NCI-H82 treated with DMSO at 0.1 percent for 48 hours (cell line): ENCODE data around the gene SHC3.

ENCODE experiments used
- DNase-seq: peaks from one replicate; lab custom pipeline; 2025; ENCODE audit not compliant: unreplicated experiment; lab: John Stamatoyannopoulos, UW

The SHC3 gene

DNA sequence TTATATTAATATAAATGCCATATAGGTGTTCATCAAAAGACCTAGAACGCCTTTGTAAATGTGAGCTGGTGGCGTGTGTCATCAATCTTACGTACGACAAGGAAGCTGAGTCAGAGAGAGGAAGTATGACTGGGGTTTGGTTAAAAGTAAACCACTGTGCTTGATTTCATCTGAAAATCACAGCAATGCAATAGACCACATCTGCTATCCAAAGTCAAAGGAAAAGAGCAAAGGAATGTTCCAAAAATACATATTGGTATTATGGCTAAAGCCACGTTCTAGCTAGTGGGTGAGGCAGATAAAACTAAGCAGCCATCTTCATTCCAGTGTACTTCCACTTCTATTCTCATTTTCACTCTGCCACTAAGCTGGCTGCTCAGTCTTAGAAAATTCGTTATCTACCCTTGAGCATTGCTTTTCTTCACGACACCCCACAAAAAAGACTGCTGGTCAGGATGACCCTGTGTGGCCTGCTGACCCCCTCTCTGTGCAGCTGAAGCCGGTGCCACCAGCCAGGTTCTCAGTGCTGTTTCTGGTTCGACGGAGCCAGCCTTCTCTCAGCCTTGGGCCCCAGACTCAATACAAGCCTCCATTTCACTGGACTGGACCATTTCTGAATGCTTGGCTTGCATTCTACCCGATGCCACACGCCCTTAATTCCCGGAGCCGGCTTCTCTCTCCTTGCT is 23.8 kb downstream of the SHC3 start:
- DNase-seq, result no peak

DNA sequence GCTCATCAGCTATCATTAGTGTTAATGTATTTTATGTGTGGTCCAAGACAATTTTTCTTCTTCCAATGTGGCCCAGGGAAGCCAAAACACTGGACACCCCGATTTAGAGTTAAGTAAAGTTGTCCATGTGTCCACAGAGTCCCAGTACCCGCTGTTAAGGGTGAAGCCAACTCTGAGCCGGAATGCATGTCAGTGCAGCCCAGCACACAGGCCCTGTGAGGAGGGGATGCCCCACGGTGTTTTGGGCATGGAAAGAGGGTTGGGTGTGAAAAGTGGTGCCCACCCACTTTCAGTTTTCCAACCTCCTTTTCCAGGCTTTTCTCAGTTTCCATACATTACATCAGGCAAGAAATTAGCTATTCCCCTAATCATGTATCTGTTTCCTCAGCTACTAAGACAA is 24.4 kb downstream of the SHC3 start:
- DNase-seq, result no peak

DNA sequence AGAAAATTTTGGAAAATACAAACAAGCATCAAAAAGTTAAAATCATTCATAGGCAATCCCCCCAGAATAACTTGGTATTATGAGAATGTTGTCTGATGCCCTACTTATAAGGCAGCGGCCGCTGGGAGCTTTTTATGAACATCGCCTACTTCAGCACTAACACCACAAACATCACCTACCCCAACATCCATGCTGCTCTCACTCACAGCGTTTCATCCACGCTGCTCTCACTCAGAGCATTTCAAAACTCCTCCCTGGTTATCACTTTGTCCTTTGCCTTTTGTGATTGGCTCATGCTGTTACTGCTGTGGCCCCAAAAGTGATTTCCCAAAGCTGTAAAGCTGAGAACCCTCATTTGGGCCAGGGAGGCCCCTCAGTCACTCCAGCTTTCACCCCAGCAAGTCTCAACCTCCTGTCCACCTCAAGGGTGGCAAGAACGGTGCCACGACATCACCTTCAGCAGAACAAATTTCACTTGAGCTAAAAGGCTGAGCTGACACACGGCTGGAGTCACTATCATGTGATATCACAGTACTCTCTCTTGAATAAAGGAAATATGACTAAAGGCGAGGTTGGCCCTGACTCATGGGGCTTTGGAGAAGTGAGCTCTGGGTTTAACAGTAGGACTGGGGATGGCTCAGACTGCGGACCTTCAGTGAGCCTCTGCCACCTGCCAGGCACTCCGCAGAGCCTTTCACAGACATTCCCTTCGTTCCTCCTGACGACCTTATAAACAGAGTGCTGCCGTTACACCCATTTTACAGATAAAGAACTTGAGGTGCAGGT is 25.2 kb downstream of the SHC3 start:
- no peak for DNase-seq

DNA sequence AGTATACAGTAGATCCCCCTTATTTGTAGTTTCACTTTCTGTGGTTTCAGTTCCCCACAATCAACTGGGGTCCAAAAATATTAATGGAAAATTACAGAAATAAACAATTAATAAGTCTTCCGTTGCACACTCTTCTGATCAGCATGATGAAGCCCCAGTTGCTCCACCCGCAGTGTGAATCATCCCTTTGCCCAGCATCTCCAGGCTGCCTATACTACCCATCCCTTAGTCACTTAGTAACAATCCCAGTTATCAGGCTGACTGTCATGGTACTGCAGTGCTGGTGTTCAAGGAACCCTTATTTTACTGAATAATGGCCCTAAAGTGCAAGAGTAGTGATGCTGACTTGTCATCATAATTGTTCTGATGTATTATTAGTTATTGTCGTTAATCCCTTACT is 28.9 kb downstream of the SHC3 start:
- no peak for DNase-seq

DNA sequence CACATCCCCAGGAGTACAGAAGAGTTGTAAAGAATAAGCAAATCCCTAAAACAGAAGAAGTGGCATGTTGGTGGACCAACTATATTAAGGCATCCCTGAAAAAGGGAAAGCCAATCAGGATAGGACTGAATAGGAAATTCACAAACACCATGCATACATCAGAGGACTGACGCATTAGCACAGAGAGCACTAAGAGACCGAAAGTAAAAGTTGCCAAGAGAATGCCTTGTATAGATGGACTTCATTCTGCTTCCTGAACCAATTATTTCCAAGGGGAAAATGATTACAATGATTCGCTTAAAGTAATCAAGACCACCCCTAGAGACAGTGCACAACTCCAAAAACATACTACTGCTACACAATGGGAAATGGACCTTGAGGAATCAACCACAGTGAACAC is 33.5 kb downstream of the SHC3 start:
- no peak for DNase-seq

DNA sequence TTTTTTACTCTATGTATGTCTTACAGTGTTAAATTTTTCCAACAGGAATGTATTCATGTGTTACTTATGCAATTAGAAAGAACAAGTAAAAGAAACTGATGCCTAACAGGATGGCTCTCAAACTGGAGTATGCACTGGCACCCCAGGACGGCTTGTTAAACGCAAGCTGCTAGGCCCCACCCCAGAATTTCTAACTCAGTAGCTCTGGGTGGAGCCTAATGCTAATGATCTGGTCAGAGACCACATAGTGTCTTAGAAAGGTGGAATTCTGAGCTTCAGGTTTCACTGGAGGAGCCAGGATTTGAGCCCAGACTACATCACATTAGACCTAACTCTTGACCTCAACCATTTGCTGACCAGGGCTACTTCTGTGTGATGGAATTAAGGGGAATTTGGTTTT is 34.4 kb downstream of the SHC3 start:
- no peak for DNase-seq

DNA sequence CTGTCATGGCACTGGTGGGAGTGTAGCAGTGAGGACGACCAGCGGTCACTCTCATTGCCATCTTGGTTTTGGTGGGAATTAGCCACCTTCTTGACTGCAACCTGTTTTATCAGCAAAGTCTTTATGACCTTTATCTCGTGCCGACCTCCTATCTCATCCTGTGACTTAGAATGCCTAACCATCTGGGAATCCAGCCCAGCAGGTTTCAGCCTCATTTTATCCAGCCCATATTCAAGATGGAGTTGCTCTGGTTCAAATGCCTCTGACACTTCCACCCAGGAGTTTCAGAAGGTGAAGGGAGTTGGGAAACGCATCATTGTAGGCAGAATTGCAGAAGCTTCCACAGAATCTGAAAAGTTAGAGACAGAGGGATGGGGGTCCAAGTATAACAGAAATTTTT is 35.4 kb downstream of the SHC3 start:
- DNase-seq, result no peak

DNA sequence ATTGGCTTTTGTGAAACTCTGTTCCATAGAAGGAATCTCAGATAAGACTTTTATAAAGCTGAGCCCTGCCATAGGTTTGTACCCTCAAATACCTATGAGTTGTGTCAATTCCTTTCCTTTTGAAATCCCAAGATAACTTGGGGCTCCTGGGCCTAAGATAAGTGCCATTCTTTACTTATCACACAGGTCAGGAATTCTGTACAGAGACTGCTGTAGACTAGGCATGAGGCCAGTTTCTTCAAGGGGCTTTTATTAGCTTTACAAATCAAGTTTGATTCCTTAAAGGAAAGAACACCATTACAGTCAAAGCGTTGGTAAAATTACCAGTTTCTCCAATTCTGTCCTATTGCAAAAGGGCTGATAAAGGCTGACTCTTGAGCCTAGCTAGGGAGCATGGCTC is 39.2 kb downstream of the SHC3 start:
- DNase-seq, result no peak

DNA sequence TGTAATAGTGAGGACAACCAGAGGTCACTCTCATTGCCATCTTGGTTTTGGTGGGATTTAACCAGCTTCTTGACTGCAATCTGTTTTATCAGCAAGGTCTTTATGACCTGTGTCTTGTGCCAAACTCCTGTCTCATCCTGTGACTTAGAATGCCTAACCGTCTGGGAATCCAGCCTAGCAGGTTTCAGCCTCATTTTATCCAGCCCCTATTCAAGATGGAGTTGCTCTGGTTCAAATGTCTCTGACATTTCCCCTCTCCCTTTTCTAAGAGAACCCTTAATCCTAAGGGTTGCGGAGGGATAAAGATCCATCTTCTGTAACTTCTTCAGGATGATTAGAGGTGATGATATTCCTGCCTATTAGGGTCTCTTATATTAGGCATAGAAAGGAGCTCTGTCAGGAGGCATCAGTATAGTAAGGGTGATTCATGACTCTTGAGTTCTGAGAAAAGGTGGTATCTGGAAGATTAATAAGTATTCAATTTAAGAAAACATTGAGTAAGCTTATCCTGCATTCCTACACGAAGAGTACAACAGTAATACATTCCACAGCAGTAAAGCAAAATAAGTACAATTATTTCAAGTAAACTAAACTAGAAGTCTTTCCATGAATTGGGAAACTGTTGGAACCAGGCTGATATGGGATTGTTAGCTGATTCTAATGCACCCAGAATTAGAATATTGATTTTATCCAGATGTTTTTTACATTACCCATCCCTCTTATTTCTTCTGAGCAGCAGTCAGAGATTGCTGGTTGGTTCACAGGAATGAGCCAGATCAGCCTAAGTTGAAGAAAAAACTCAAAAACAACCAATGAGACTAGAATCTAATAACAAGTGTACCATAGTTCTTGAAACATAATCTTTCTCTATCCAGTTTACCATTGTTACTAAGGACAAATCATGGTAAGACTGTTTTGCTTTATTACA is 39.9 kb downstream of the SHC3 start:
- DNase-seq, result no peak

DNA sequence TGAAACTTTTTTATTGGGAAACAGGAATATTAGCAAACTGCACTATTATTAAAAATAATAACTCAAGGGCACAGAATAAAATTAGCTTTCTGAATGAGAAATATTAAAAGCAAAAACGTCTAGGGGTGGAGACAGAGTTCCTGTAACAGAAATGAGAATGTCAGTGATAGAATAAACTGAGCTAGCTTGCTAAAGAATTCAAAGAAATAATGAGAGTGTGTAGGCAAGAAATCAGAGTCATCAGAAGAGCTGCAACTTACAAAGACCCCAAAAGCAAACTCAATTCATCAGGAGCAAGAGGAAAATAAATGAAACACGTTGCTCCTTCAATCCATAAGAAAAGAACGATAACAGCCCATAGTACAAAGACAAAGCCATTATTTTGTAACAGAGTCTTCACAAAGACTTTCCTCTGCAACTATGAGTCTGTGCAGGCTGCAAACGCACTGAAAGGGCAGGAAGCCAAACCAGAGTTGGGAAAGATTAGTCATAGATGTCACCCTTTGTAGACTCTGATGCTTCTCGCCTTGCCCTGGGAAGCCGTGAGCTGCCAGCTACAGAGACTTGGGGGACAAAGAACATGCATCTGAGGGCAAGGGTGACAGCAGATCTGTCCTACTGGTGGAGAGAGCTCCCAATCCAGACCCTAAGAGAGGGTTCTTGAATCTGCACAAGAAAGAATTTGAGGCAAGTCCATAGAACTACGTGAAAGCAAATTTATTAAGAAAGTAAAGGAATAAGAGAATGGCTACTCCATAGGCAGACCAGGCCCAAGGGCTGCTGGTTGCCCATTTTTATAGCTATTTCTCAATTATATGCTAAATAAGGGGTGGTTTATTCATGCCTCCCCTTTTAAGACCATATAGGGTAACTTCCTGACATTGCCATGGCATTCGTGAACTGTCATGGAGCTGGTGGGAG is 40.8 kb downstream of the SHC3 start:
- no peak for DNase-seq

DNA sequence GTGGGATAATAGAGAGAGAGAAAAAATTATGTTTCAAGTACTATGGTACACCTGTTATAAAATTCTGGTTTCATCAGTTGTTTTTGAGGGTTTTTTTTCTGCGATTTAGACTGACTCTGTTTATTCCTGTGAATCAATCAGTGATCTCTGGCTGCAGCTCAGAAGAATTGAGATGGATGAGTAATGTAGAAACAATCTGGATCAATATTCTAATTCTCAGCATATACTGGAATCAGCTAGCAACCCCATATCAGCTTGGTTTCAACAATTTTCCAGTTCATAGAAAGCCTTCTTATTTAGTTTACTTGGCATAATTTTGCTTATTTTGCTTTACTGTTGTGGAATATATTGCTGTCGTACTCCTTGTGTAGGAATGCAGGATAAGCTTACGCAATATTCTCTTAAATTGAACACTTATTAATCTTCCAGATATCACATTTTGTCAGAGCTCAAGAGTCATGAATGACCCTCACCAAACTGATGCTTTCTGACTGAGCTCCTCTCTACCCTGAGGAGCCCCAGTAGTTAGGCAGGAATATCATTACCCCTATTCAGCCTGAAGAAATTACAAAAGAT is 42.9 kb downstream of the SHC3 start:
- no peak for DNase-seq

DNA sequence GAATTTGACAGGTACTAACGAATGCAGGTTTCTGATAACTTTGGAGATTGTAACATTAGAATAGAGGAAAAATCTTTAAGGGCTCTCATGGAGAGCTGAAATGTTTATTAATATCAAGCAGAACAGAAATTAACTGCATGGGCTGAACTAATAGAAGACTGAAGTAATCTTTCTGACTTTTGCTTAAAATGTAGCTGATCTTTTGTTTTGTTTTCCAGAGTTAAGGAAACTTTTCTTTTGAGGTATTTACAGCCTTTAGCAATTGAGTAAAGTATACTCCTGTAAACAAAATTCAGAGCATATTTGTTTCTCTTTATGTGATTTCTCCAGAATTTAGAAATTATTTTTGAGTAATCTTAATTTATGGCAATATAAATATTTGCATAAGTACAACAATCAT is 43.9 kb downstream of the SHC3 start:
- DNase-seq, result no peak

DNA sequence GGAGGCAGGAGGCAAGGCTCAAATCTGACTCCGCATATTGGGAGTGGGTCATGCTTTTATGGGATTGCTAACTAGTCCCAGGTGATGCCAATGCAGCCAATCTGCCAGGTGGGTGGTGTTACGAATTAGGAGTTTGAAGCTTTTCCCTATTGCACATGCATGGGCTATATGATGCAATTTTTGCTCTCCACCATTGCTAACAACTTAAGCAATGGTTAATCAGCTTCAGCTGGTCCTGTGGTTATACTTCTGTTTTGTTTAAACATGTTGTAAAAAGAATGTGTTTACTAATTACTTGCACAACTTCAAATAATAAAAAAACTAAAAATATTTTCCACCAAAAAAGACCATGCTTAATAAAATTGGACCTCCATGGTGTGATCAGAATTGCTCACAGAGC is 55.7 kb downstream of the SHC3 start:
- no peak for DNase-seq

DNA sequence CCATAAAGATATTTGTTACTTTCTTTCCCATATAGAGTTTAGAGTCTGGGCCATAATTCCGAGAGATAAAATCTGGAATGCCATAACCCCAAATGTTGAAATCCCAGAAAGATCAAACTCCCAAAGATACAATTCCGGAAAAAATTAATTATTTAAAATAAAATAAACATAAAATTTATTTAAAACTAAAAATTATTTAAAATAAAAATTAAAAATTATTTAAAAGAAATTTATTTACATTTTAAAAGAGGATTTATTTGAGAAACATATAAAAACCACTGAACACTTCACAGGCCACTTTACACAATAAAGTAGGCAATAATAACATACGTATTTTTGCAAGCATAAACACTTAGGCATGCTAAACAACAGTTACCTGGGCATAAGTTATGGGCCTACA is 57.9 kb downstream of the SHC3 start:
- DNase-seq, result no peak

DNA sequence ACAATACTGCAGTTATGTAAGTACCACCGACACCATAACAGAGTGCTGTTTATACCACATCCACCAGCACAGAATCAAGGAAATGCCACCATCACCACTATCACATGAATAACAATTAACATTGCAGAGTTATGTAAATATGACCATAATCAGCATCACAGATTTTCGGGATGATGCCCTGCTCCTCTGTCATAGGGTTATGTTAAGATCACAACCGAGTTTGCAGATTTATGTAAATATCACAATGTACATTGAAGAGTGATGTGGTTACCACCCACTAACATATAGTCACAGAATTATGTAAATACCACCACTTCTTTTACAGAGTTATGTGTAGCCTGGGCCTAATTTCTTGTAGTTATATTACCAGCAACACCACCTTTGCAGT is 61.8 kb downstream of the SHC3 start:
- DNase-seq, result no peak

DNA sequence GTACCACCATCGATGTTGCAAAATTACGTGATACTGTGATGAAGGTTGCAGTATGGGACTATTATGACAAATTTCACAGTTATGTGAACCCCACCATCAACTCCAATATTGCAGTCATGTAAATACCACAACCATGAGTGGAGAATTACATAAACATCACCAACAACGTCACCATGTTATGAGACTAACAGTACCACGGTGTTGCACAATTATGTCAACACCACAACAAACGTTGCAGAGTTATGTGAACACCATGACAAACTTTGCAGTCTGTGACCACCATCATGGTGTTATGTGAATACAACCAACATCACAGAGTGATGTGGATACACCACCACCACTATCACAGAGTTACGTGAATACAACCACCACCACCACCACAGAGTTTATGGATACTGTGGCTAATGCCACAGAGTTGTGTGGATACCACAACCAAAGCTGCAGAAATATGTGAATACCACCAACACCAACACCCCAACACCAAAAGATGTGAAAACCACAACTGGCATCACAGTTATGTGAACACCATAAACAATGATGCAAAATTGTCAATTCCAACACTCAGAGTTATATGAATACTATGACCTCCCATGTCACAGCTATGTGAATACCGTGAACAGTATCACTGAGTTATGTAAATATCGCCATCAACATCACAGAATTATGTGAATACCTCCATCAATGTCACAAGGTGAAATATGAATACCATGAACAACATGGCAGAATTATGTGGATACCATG is 62.4 kb downstream of the SHC3 start:
- DNase-seq, result no peak

DNA sequence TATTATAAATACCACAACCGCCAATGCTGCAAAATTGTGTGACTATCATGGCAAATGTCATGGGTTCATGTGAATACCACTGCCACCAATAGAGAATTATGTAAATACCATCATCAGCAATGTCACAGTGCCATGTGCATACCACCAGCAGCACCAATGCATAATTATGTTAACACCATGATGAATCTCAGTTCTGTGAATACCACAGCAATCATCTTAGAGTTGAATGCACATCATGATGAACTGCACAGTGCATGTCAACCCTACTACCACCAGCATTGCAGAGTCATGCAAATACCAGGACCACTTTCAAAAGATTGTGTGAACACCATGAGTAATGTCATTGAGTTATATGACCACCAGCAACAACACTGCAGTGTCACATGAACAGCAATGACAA is 63.2 kb downstream of the SHC3 start:
- DNase-seq, result no peak

DNA sequence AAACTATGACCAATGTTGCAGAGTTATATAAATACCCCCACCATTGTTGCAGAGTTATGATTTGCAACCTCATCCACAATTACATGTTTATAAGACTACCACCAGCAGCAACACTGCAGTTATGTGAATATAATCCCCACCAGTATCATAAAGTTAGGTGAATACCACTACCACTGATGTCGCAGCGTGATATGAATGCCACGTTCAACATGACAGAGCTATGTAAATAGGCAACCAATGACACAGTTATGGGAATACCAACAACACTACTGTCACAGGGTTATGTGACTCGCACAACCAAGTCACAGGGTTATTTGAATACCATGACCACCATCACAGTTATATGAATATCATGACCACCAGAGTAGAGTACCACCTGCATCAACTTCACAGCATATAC is 63.9 kb downstream of the SHC3 start:
- no peak for DNase-seq

DNA sequence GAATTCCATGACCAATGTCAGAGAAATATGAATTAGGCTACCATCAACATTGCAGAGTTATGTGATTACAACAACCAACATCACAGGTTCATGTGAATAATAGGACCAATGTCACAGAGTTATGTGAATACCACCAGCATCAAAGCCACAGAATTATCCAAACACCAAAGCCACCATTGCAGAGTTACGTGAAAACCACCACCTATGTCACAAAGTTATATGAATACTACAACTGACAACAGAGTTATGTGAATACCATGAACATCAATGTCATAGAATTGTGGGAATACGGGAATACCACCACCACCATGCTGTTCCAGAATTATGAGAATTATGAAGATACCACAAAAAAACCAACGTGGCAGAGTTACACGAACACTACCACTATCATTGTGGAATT is 64.8 kb downstream of the SHC3 start:
- no peak for DNase-seq

DNA sequence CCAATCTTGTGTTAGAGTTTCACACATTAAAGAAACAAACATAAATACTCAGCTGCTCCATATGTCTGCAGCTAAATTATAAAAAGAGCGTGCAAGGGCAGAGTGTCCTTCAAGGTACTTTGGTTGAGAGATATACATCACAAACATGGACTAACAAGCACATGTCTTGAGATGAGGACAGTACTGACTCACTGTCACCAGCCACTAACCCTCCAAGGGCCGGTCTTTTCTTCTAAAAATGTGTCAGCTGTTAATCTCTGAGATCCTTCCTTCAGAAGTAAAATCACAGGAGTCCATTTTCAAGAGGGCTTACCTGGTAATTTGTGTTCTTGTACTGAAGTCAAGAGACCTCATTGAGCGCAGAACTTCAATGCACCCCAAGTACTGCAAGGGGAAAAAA is 66.4 kb downstream of the SHC3 start:
- DNase-seq, result no peak
